HCT116 (cell line): ENCODE measurements around the gene FAP. TPM values are rescaled to one million over a fixed set of nuclear protein-coding genes. Genes with fewer than 3 reads are reported as not detected.

ENCODE experiments used
- ATAC-seq: fragments of 200-7000 bp; cut with Tn5 transposase; 2 replicates; pipeline ENCODE4 v1.9.1; 2020; ENCODE audit warnings: mild to moderate bottlenecking, moderate library complexity
- BruUV-seq: library from RNA; stranded (reverse); fragments of 400-500 nt; replicated peaks from 2 replicates; lab custom pipeline; 2021; lab: Mats Ljungman, UMichigan
- CTCF ChIA-PET: fragments of 300-600 bp; sonication (Branson Sonifier 250); formaldehyde crosslinking; loops from one replicate; lab custom pipeline; 2021; ENCODE audit warnings: antibody characterized with exemption; lab: Charles Lee
- POLR2A ChIA-PET: fragments of 300-600, 350-600 bp; sonication (Branson Sonifier 250); formaldehyde crosslinking; loops from one replicate; lab custom pipeline; 2021; ENCODE audit warnings: antibody characterized with exemption; lab: Charles Lee
- RAD21 ChIA-PET, 2 experiments: fragments of 300-600 bp; sonication (Branson Sonifier 250); formaldehyde crosslinking; loops; one replicate each; lab custom pipeline; 2023; ENCODE audit warnings: low total read pairs in 2 of 2; ENCODE audit not compliant: uncharacterized antibody in 2 of 2, unreplicated experiment in 2 of 2, low non-redundant PET in 1 of 2; lab: Charles Lee
- DNase-seq: peaks from one replicate; pipeline ENCODE4 v3.0.0-alpha.2; 2010; ENCODE audit warnings: low read depth, low spot score
- H2AFZ ChIP-seq: fragments of 200-600 bp; shearing (Covaris generic), sonication (generic); 2 replicates; pipeline ENCODE4 v1.6.1; 2017; ENCODE audit warnings: low read depth, mixed run types, mixed read lengths, antibody characterized with exemption, low read length; ENCODE audit not compliant: poor library complexity, severe bottlenecking
- H3K27ac ChIP-seq: 2 replicates; pipeline ENCODE4 v1.5.1; 2012; ENCODE audit warnings: low read depth, low read length
- H3K27me3 ChIP-seq: fragments of 200-600 bp; sonication (generic); 2 replicates; pipeline ENCODE4 v1.6.1; 2016; ENCODE audit warnings: mixed run types, low read length, mixed read lengths; ENCODE audit not compliant: insufficient read depth
- H3K36me3 ChIP-seq, 2 experiments: fragments of 200-500 bp in 1 of 2; fragments of 200-600 bp in 1 of 2; sonication (Bioruptor generic) in 1 of 2; sonication (generic) in 1 of 2; 2 replicates each; pipeline versions ENCODE4 v1.5.1 to v1.6.1; 2014 to 2016; ENCODE audit warnings: low read length in 2 of 2, inconsistent platforms in 1 of 2, mixed read lengths in 1 of 2, mixed run types in 1 of 2; ENCODE audit not compliant: insufficient read depth in 2 of 2, control insufficient read depth in 1 of 2
- H3K4me1 ChIP-seq, 2 experiments: fragments of 200-600 bp in 1 of 2; sonication (generic) in 1 of 2; 2 replicates each; pipeline versions ENCODE4 v1.5.1 to v1.6.1; 2012 to 2017; ENCODE audit warnings: low read length in 2 of 2, inconsistent platforms in 1 of 2, mild to moderate bottlenecking in 1 of 2, mixed read lengths in 1 of 2, mixed run types in 1 of 2, moderate library complexity in 1 of 2; ENCODE audit not compliant: insufficient read depth in 2 of 2, control insufficient read depth in 1 of 2
- H3K4me2 ChIP-seq: fragments of 200-600 bp; sonication (generic); 2 replicates; pipeline ENCODE4 v1.6.1; 2017; ENCODE audit warnings: mixed run types, low read length, mixed read lengths
- H3K4me3 ChIP-seq, 2 experiments: fragments of 200-600 bp in 1 of 2; sonication (generic) in 1 of 2; replicated peaks in 1 of 2; 2 replicates each; pipeline ENCODE4 v1.5.1; 2011 to 2016; ENCODE audit warnings: low read length in 2 of 2, control low read depth in 1 of 2, low read depth in 1 of 2, mild to moderate bottlenecking in 1 of 2, mixed read lengths in 1 of 2, mixed run types in 1 of 2
- H3K79me2 ChIP-seq: fragments of 200-600 bp; sonication (generic); 2 replicates; pipeline ENCODE4 v1.6.1; 2017; ENCODE audit warnings: mild to moderate bottlenecking, mixed run types, low read length, moderate library complexity, mixed read lengths; ENCODE audit not compliant: insufficient read depth
- H3K9ac ChIP-seq: fragments of 200-600 bp; sonication (generic); 2 replicates; pipeline ENCODE4 v1.6.1; 2016; ENCODE audit warnings: low read length, mixed read lengths
- H3K9me2 ChIP-seq: fragments of 200-600 bp; sonication (generic), shearing (Covaris generic); 2 replicates; pipeline ENCODE4 v1.6.1; 2017; ENCODE audit warnings: mixed run types, mild to moderate bottlenecking, moderate library complexity; ENCODE audit not compliant: insufficient read depth
- H3K9me3 ChIP-seq, 2 experiments: fragments of 200-500 bp in 1 of 2; fragments of 200-600 bp in 1 of 2; sonication (Bioruptor generic) in 1 of 2; sonication (generic) in 1 of 2; 2 replicates each; pipeline ENCODE4 v1.6.1; 2014 to 2017; ENCODE audit warnings: low read length in 2 of 2, mixed read lengths in 2 of 2, inconsistent platforms in 1 of 2, low read depth in 1 of 2, mild to moderate bottlenecking in 1 of 2, mixed run types in 1 of 2, moderate library complexity in 1 of 2; ENCODE audit not compliant: control insufficient read depth in 1 of 2, insufficient read depth in 1 of 2
- H4K20me1 ChIP-seq: fragments of 200-600 bp; sonication (generic), shearing (Covaris generic); 2 replicates; pipeline ENCODE4 v1.6.1; 2017; ENCODE audit warnings: mixed run types, mild to moderate bottlenecking, moderate library complexity; ENCODE audit not compliant: insufficient read depth
- ATF3 ChIP-seq: IDR thresholded peaks from 2 replicates; pipeline ENCODE4 v1.6.1; 2012
- EGR1 ChIP-seq: IDR thresholded peaks from 2 replicates; pipeline ENCODE4 v1.6.1; 2012; ENCODE audit warnings: low read depth
- ELF1 ChIP-seq: IDR thresholded peaks from 2 replicates; pipeline ENCODE4 v1.6.1; 2012; ENCODE audit warnings: low read depth, borderline replicate concordance
- EZH2 ChIP-seq: fragments of 200-600 bp; sonication (generic); IDR thresholded peaks from 2 replicates; pipeline ENCODE4 v1.6.1; 2017; ENCODE audit warnings: antibody characterized with exemption, mixed run types
- EZH2phosphoT487 ChIP-seq: fragments of 200-600 bp; IDR thresholded peaks from 2 replicates; pipeline ENCODE4 v1.6.1; 2018; ENCODE audit warnings: antibody characterized with exemption, borderline replicate concordance
- FOSL1 ChIP-seq: IDR thresholded peaks from 2 replicates; pipeline ENCODE4 v1.6.1; 2012; ENCODE audit warnings: low read depth
- JUND ChIP-seq: IDR thresholded peaks from 2 replicates; pipeline ENCODE4 v1.6.1; 2012
- MAX ChIP-seq: IDR thresholded peaks from 2 replicates; pipeline ENCODE4 v1.6.1; 2012
- POLR2A ChIP-seq: IDR thresholded peaks from 2 replicates; pipeline ENCODE4 v1.7.0; 2011; ENCODE audit warnings: borderline replicate concordance; ENCODE audit not compliant: insufficient read depth, insufficient read length; ENCODE audit errors: extremely low read depth
- POLR2AphosphoS5 ChIP-seq: IDR thresholded peaks from 2 replicates; pipeline ENCODE4 v1.6.1; 2011; ENCODE audit warnings: mild to moderate bottlenecking, low read depth, low read length, moderate library complexity
- RAD21 ChIP-seq: IDR thresholded peaks from 2 replicates; pipeline ENCODE4 v1.6.1; 2012; ENCODE audit warnings: low read depth, mild to moderate bottlenecking
- SIN3A ChIP-seq: IDR thresholded peaks from 2 replicates; pipeline ENCODE4 v1.6.1; 2012; ENCODE audit warnings: low read depth
- SP1 ChIP-seq: IDR thresholded peaks from 2 replicates; pipeline ENCODE4 v1.6.1; 2012; ENCODE audit warnings: low read depth
- SRF ChIP-seq: IDR thresholded peaks from 2 replicates; pipeline ENCODE4 v1.6.1; 2012; ENCODE audit warnings: low read depth
- TCF7L2 ChIP-seq: IDR thresholded peaks from 2 replicates; pipeline ENCODE4 v1.7.0; 2011; ENCODE audit warnings: borderline replicate concordance, inconsistent platforms; ENCODE audit not compliant: insufficient read depth, insufficient read length; ENCODE audit errors: extremely low read depth
- YY1 ChIP-seq: IDR thresholded peaks from 2 replicates; pipeline ENCODE4 v1.6.1; 2011; ENCODE audit warnings: low read length, low read depth, moderate library complexity, mild to moderate bottlenecking; ENCODE audit not compliant: insufficient replicate concordance; ENCODE audit errors: extremely low read depth
- ZBTB33 ChIP-seq: IDR thresholded peaks from 2 replicates; pipeline ENCODE4 v1.6.1; 2011; ENCODE audit warnings: mild to moderate bottlenecking, low read length, moderate library complexity; ENCODE audit not compliant: insufficient replicate concordance; ENCODE audit errors: extremely low read depth
- ZFX ChIP-seq: fragments of 450-650 bp; IDR thresholded peaks from 2 replicates; pipeline ENCODE4 v1.6.1; 2017
- ZNF274 ChIP-seq: fragments of 200-500 bp; sonication (Bioruptor generic); IDR thresholded peaks from 2 replicates; pipeline ENCODE4 v1.6.1; 2014; ENCODE audit warnings: mild to moderate bottlenecking, low read depth, low read length, inconsistent platforms
- intact Hi-C: fragments of 100-400 bp; cut with micrococcal nuclease; formaldehyde crosslinking; loops from 2 replicates; pipeline ENCODE4 v1.10.0; 2022
- total RNA-seq: library from RNA; stranded (reverse); gene quantifications from one replicate; pipeline ENCODE4 v1.2.1, GENCODE V29; 2021; ENCODE audit not compliant: unreplicated experiment

FAP gene
- total RNA-seq, 1 experiment from 2014 or later, result not detected

GRCh38 chr2:162185541-162186232, 57.6 kb downstream of the FAP start:
- intact Hi-C loops, result no loop called here
- Histone ChIP-seq H3K4me3 (no peak overlapping the region), H3K9ac (no peak overlapping the region), H2AFZ (no peak overlapping the region), H3K9me3 (no peaks in the 10 kb centered on the region), H3K4me1 (no peaks in the 10 kb centered on the region), H3K27me3 (no peaks in the 10 kb centered on the region), H3K79me2 (no peaks in the 10 kb centered on the region), H3K9me2 (no peaks in the 10 kb centered on the region), H4K20me1 (no peaks in the 10 kb centered on the region), H3K36me3 (no peaks in the 10 kb centered on the region), H3K4me2 (no peak overlapping the region), H3K27ac (no peak overlapping the region)
- ChIA-PET RAD21 (no interaction called here), CTCF (no interaction called here), POLR2A (no interaction called here)
- TF ChIP-seq ELF1, result no peak
- TF ChIP-seq ATF3, result no peak
- TF ChIP-seq POLR2AphosphoS5, result no peak
- no peak for TF ChIP-seq SP1
- no peak for TF ChIP-seq EZH2
- no peak for TF ChIP-seq SIN3A
- no peak for TF ChIP-seq ZNF274
- no peak for TF ChIP-seq EGR1
- TF ChIP-seq FOSL1, result no peak
- DNase-seq (no peak), ATAC-seq (no peak)
- BruUV-seq, result no TSS peak

DNA sequence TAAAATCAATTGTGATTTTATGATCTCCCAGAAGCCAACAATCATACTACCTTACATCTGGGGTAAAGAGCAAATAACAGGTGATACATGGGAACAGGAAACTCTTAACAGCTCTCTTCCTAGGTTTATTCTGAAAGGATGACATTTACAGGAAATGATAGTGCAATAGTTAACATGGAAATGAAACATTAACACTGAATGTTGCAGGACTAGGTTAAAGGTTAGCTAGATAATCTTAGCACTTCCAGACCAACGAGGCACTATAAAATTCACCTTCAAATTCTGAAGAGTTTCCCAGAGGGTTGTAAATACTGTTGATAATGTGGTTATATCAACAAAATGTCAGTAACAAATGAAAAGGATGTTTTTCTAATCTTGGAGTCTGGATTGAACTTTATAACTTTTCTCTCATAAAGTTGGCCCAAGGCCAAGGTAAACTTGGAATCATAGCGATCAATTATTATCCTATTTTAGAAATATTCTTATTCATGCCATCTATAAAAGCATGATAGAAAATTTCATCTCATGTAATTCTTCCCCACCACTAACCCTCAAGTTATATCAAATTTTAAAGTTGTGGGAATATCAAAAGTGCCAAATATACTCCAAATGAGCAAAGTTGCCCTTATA, 58.3 kb downstream of the FAP start:
- ATAC-seq, result no peak
- Histone ChIP-seq H3K4me1 (no peaks in the 10 kb centered on the region), H3K79me2 (no peaks in the 10 kb centered on the region), H3K9me3 (no peaks in the 10 kb centered on the region), H3K36me3 (no peaks in the 10 kb centered on the region), H3K4me2 (no peak overlapping the region), H3K9ac (no peak overlapping the region), H2AFZ (no peak overlapping the region), H3K27ac (no peak overlapping the region), H3K4me3 (no peak overlapping the region), H4K20me1 (no peaks in the 10 kb centered on the region), H3K9me2 (no peaks in the 10 kb centered on the region), H3K27me3 (no peaks in the 10 kb centered on the region)
- intact Hi-C loops, result no loop called here
- RAD21 ChIA-PET, result no interaction called here
- DNase-seq, result no peak
- no TSS peak for BruUV-seq
- CTCF ChIA-PET, result no interaction called here
- POLR2A ChIA-PET, result no interaction called here
- TF ChIP-seq ZNF274 (no peak), EZH2phosphoT487 (no peak), FOSL1 (no peak), POLR2A (no peak), ZBTB33 (no peak), ZFX (no peak), YY1 (no peak), JUND (no peak), SIN3A (no peak), TCF7L2 (no peak), MAX (no peak), SRF (no peak), ATF3 (no peak), RAD21 (no peak)
